OCI-LY7 (cell line): ENCODE results near the gene SLC16A12. TPM values are rescaled to one million over a fixed set of nuclear protein-coding genes. Genes with fewer than 3 reads are reported as not detected.

Source experiments
- BruUV-seq: library from RNA; stranded (reverse); fragments of 400-500 nt; replicated peaks from 2 replicates; lab custom pipeline; 2021; lab: Mats Ljungman, UMichigan
- CTCF ChIA-PET: fragments of 300-600 bp; sonication (Branson Sonifier 250); formaldehyde crosslinking; loops from one replicate; lab custom pipeline; 2022; ENCODE audit warnings: antibody characterized with exemption; ENCODE audit not compliant: unreplicated experiment; lab: Charles Lee
- POLR2A ChIA-PET: fragments of 300-600 bp; sonication (Branson Sonifier 250); formaldehyde crosslinking; loops from one replicate; lab custom pipeline; 2022; ENCODE audit warnings: antibody characterized with exemption; lab: Charles Lee
- DNase-seq: peaks from one replicate; pipeline ENCODE4 v3.0.0-alpha.2; 2015; ENCODE audit warnings: low spot score
- H2AFZ ChIP-seq: fragments of 200-600 bp; sonication (generic), shearing (Covaris generic); 2 replicates; pipeline ENCODE4 v1.6.1; 2014; ENCODE audit warnings: mild to moderate bottlenecking, antibody characterized with exemption, low read length, moderate library complexity
- H3K27ac ChIP-seq: fragments of 200-600 bp; sonication (generic); 2 replicates; pipeline ENCODE4 v1.5.1; 2014; ENCODE audit warnings: mixed run types, low read depth, mild to moderate bottlenecking, moderate library complexity, low read length, inconsistent platforms; ENCODE audit not compliant: poor library complexity, severe bottlenecking
- H3K36me3 ChIP-seq: fragments of 200-600 bp; sonication (generic); 2 replicates; pipeline ENCODE4 v1.6.1; 2014; ENCODE audit warnings: mild to moderate bottlenecking, antibody characterized with exemption, low read length, moderate library complexity, mixed read lengths; ENCODE audit not compliant: insufficient read depth
- H3K4me1 ChIP-seq: fragments of 200-600 bp; sonication (generic); 2 replicates; pipeline ENCODE4 v1.5.1; 2014; ENCODE audit warnings: mild to moderate bottlenecking, low read length; ENCODE audit not compliant: insufficient read depth, poor library complexity, severe bottlenecking
- H3K4me2 ChIP-seq: fragments of 200-600 bp; sonication (generic); 2 replicates; pipeline ENCODE4 v1.6.1; 2014; ENCODE audit warnings: mild to moderate bottlenecking, low read length
- H3K4me3 ChIP-seq: fragments of 200-600 bp; sonication (generic); 2 replicates; pipeline ENCODE4 v1.5.1; 2014; ENCODE audit warnings: mild to moderate bottlenecking, low read depth, low read length; ENCODE audit not compliant: poor library complexity, severe bottlenecking
- H3K79me2 ChIP-seq: fragments of 200-600 bp; sonication (generic); 2 replicates; pipeline ENCODE4 v1.6.1; 2016; ENCODE audit warnings: low read depth, mild to moderate bottlenecking, low read length, moderate library complexity, mixed read lengths; ENCODE audit not compliant: insufficient read depth
- H3K9me2 ChIP-seq: fragments of 200-600 bp; sonication (generic); 2 replicates; pipeline ENCODE4 v1.6.1; 2016; ENCODE audit warnings: mild to moderate bottlenecking, low read length, mixed read lengths; ENCODE audit not compliant: insufficient read depth
- H3K9me3 ChIP-seq: fragments of 200-600 bp; sonication (generic); 2 replicates; pipeline ENCODE4 v1.6.1; 2014; ENCODE audit warnings: mild to moderate bottlenecking, mixed run types, low read length, mixed read lengths
- H4K20me1 ChIP-seq: fragments of 200-600 bp; sonication (generic); 2 replicates; pipeline ENCODE4 v1.6.1; 2014; ENCODE audit warnings: mild to moderate bottlenecking, antibody characterized with exemption, low read length, moderate library complexity, mixed read lengths; ENCODE audit not compliant: insufficient read depth
- CTCF ChIP-seq: fragments of 200-600 bp; sonication (generic); conservative IDR thresholded peaks from 2 replicates; pipeline ENCODE4 v1.5.1; 2014; ENCODE audit warnings: mild to moderate bottlenecking, antibody characterized with exemption, low read length, moderate library complexity, mixed read lengths
- EZH2phosphoT487 ChIP-seq: fragments of 200-600 bp; sonication (generic); IDR thresholded peaks from 2 replicates; pipeline ENCODE4 v1.6.1; 2018; ENCODE audit warnings: low read depth, borderline replicate concordance, mild to moderate bottlenecking, mixed run types, antibody characterized with exemption, low read length, moderate library complexity, mixed read lengths
- intact Hi-C: fragments of 100-400 bp; cut with micrococcal nuclease; formaldehyde crosslinking; loops from one replicate; pipeline ENCODE4 v1.10.0; 2022; ENCODE audit not compliant: unreplicated experiment
- total RNA-seq, 2 experiments: library from RNA; depleted of rRNA in 1 of 2; stranded (reverse); fragments of >200 nt in 1 of 2; shearing (Covaris generic) in 1 of 2; gene quantifications; 2 replicates each; pipeline ENCODE4 v1.2.3, GENCODE V29; 2014 to 2022

SLC16A12 gene
- total RNA-seq, 2 experiments from 2014 or later, result not detected

- Histone ChIP-seq H3K4me3 (no peak overlapping the region), H2AFZ (no peak overlapping the region), H4K20me1 (no peaks in the 10 kb centered on the region), H3K79me2 (no peaks in the 10 kb centered on the region), H3K9me3 (no peaks in the 10 kb centered on the region), H3K27ac (no peak overlapping the region), H3K4me1 (no peaks in the 10 kb centered on the region), H3K4me2 (no peak overlapping the region), H3K36me3 (no peaks in the 10 kb centered on the region), H3K9me2 (no peaks in the 10 kb centered on the region)
- intact Hi-C loops, result no loop called here
- CTCF ChIA-PET, result no interaction called here
- POLR2A ChIA-PET, result no interaction called here
- no peak for TF ChIP-seq EZH2phosphoT487
- TF ChIP-seq CTCF, result no peak
- no TSS peak for BruUV-seq
- no peak for DNase-seq
These were observed 17.8 kb upstream of the SLC16A12 start for GRCh38 chr10:89553064-89553734.

- H3K27ac ChIP-seq, result no peak overlapping the region
- no peak for DNase-seq
- H3K36me3 ChIP-seq, result no peaks in the 10 kb centered on the region
- H3K79me2 ChIP-seq, result no peaks in the 10 kb centered on the region
- no peaks in the 10 kb centered on the region for H3K9me2 ChIP-seq
- H3K4me2 ChIP-seq, result no peak overlapping the region
- H3K4me3 ChIP-seq, result no peak overlapping the region
- no peak overlapping the region for H2AFZ ChIP-seq
- TF ChIP-seq EZH2phosphoT487 (no peak), CTCF (no peak)
- H4K20me1 ChIP-seq, result no peaks in the 10 kb centered on the region
- intact Hi-C loops, result no loop called here
- H3K9me3 ChIP-seq, result no peaks in the 10 kb centered on the region
- POLR2A ChIA-PET, result interaction anchor here (0.8 to 1.2 kb wide), 2 partner anchors 19 to 31 kb away, joined by 3 read pairs; no protein-coding TSS in a partner anchor
- CTCF ChIA-PET, result no interaction called here
- BruUV-seq, result no TSS peak
- no peaks in the 10 kb centered on the region for H3K4me1 ChIP-seq
These were observed 16.8 kb upstream of the SLC16A12 start for GRCh38 chr10:89552213-89552612.

- no peaks in the 10 kb centered on the region for H4K20me1 ChIP-seq
- TF ChIP-seq CTCF (no peak), EZH2phosphoT487 (no peak)
- H3K4me3 ChIP-seq, result no peak overlapping the region
- H3K79me2 ChIP-seq, result no peaks in the 10 kb centered on the region
- H3K9me3 ChIP-seq, result no peaks in the 10 kb centered on the region
- no TSS peak for BruUV-seq
- POLR2A ChIA-PET, result interaction anchor here (0.6 to 1.5 kb wide), 3 partner anchors 9 to 307 kb away, joined by 3 read pairs; no protein-coding TSS in a partner anchor
- no peaks in the 10 kb centered on the region for H3K36me3 ChIP-seq
- DNase-seq, result no peak
- no peak overlapping the region for H2AFZ ChIP-seq
- intact Hi-C loops, result no loop called here
- no peak overlapping the region for H3K4me2 ChIP-seq
- H3K27ac ChIP-seq, result no peak overlapping the region
- H3K9me2 ChIP-seq, result no peaks in the 10 kb centered on the region
- no peaks in the 10 kb centered on the region for H3K4me1 ChIP-seq
- CTCF ChIA-PET, result interaction anchor here (0.6 kb wide), 1 partner anchor 539 kb away, joined by 3 read pairs; no protein-coding TSS in a partner anchor
These were observed 15.1 kb upstream of the SLC16A12 start for GRCh38 chr10:89550509-89550908.
